Activated CD4-positive, alpha-beta T cell treated with anti-CD3 and anti-CD28 coated beads for 4 hours (primary cell): ENCODE data around the gene TSPAN3.
A peak's percentile ranks its signal among the peaks of the same experiment; 100 is the strongest.

ENCODE experiments used
- DNase-seq, 2 donors: peaks; one replicate each; pipeline ENCODE4 v3.0.0-alpha.2; 2020

Gene TSPAN3

DNA sequence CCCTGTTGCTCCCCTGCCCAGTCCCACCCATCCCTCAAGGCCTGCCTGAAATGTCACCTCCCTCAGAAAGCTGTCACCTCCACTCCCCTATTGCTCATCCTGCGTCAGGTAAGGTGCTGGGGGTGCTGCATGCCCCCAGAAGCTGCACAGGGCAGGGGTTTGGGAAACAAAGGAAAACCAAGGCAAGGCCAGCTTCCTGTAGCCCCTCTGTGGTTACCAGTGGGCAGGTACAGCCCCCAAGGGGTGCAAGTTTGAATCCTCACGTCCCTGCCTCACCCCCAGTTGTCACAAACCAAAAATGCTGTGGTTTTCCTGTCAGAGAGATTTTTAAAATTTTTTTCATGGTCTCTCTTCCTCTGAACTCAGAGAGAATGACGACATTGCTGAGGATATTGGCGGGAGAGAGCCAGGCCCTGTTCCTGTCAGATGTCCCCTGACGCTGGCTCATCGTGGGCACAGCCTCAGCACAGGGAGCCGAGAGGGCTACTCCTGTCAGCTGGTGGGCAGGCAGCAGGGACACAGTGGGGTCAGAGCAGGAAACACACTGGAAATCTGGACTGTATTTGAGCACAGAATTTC, 49.0 kb downstream of the TSPAN3 start:
- peak in 1 of 2 donors; percentile 21 for DNase-seq

- no peak for DNase-seq
These were observed 49.8 kb downstream of the TSPAN3 start for GRCh38 chr15:77021088-77021481.

DNA sequence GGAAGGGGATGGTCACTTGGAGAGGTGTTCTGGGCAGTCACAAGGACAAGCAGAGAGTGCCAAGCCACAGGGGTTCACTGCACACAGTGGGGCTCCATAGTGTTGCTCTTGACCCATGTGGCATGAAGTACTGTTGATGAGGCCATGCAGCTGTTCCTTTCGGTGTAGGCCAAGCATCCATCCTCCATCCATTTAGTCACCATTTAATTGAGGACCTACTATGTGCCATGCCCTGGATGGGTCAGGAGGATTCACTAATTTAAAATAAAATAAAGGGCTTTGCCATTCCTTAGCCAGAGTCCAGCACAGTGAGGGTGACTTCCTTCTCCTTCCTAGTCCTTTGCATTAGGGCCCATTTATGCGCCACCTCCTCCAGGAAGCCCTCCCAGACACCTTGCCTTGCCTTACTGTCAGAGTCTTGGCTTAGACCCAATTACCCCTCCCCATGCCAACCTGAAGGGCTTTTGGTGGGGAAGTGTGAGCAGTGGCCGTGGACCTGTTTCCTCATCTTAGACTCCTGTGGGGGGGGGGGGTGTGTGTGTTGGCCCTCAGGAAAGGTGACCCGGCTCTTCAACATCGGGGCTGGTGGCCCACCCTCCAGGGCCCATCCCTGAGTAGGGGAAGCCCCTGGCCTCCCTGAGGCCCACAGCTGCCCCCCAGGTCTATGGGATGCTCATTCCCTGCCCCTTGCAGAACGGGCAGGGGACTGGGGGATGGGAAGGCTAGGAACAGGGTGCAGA, 50.4 kb downstream of the TSPAN3 start:
- DNase-seq, result no peak

GRCh38 chr15:77019521-77020331, 51.2 kb downstream of the TSPAN3 start:
- DNase-seq, result peak; percentile 38 to 40

GRCh38 chr15:77018796-77019505, 52.0 kb downstream of the TSPAN3 start:
- no peak for DNase-seq

GRCh38 chr15:77017761-77018720, 52.9 kb downstream of the TSPAN3 start:
- DNase-seq, result no peak

DNA sequence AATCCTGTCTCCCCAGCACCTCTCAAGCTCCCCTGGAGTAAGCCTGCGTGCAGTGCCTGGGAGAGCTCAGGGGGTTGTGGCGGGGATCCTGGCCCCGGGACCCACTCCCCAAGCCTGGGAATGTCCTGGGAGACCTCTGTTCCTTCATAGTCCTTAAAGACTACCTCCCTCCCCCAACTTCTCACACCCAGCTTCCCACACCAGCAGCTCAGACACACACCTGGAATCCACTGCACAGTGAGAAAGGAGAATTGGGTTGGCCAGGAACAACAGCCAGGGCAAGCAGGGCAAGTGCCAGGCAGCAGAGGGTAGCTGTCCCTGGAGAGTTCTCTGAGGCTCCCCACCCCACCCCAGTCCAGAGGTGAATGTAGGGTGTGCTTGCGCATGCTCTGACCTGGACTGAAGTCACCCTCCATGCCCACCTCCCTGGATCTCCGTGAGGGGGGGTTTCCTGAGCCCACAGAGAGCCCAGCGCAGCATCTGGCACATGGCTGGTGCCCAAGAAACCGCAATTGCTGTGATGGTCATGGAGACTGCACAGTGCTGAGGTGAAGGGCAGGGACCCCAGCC, 53.7 kb downstream of the TSPAN3 start:
- no peak for DNase-seq

DNA sequence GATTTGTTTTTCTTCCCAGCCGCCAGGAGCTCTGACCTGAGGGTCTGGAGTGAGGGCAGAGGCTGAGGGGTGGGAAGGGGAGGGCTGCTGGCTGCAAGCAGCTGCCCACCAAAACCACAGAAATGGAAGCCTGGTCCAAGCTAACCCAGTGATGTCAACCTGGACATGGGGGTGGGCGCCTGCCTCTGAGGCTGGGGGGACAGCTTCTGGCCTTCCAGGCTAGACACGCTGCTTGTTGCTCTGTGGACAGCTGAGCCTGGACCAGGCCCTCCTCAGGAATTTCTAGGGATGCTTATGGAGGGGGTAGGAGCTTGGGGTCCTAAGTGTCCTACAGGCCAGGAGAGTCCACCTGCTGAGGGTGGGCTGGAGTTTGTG, 54.6 kb downstream of the TSPAN3 start:
- DNase-seq, result no peak

DNA sequence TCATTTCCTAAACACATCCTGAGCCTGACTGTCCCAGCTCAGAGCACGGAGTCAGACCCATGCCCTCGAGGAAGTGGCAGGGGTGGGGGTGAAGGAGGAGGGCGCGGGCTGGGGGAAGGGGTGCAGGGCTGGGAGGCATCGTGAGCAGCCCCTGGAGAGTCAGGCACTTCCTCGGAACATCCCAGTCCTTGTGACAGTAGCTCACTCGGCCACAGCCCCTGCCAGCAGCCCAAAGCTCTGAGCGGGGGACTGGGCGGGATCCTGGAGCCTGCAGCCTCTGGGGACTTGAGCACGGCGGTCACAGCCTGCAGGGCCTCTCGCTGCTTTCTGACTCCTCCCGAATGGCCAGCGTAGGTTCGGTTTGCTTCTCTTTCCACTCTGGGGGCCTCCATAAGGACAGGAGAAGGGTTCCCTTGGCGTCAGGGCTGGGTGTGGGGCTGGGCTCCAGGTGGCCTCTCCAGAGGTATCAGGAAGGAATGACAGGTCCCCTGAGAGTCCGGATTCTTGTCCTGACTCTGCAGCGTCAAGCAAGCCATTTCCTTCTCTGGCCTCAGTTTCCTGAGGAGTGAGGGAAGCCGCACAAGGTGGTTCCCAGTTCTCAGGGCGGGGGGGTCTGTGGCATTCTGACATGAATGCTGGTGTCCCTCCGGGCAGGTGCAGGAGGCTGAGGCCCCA, 55.1 kb downstream of the TSPAN3 start:
- no peak for DNase-seq

DNA sequence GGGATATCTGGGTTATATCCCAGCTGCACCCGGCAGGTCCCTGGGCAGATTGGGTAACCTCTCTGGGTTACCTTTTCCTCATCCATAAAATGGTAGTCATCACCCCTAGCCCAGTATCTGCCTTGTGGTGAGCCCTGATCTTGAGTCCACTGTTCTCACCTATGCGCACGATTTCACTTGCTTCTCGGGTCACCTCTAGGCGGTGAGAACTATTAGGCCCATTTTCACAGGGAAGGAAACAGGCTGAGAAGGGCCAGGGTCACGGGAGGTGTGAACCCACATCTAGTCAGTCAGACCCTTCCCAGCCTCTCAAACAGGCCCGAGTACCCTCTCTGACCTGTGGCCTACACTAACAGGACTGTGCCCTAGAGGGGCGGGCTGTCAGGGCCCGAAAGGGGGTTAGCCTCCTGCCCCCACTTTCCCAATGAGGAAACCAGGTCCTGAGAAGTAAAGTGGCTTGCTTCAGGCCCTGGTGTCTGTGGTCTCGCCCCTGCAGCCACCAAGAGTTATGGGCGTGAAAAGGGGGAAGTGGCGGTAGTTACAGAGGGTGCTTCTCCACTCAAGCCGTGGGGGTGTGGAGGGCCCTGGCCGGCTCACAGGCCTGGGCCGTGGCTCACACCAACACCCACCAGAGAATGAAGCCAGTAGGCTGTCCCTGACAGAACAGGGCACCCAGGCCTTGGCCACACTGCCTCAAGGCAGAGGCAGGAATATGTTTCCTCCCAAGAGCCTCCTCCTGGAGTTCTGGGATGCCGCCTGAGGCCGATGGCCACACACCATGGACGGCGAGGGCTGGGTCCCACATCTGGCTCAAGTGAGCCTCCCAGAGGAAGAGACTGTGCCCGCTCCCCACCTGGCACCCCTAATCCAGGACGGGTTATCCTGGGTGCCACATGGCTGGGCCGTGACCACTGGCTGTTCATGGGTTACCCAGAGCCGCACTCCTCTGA, 56.5 kb downstream of the TSPAN3 start:
- DNase-seq, result no peak

GRCh38 chr15:77013776-77014131, 57.2 kb downstream of the TSPAN3 start:
- DNase-seq, result peak; percentile 87 to 89

GRCh38 chr15:77012868-77013267, 58.0 kb downstream of the TSPAN3 start:
- peak; percentile 33 to 35 for DNase-seq

DNA sequence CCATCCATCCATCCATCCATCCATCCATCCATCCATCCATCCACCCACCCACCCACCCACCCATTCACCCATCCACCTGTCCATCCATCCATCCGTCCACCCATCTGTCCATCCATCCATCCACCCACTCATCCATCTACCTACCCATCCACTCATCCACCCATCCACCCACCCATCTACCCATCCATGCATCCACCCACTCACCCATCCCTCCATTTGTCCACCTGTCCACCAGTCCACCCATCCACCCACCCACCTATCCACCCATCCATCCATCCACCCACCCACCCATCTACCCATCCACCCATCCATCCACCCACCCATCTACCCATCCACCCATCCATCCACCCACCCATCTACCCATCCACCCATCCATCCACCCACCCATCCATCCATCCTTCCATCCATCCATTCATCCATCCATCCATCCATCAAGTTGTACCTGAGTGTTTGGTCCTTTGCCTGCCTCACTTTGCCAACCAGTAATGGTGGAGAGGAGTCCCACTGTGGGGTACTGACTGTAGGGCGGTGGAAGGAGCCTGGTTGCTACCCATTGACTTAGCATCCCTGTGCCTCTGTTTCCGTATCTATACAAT, 58.7 kb downstream of the TSPAN3 start:
- no peak for DNase-seq

- no peak for DNase-seq
These were observed 60.1 kb downstream of the TSPAN3 start for GRCh38 chr15:77010857-77011256.

GRCh38 chr15:77010312-77010686, 60.6 kb downstream of the TSPAN3 start:
- DNase-seq, result no peak

- DNase-seq, result no peak
These were observed 61.1 kb downstream of the TSPAN3 start for GRCh38 chr15:77009646-77010311.

DNA sequence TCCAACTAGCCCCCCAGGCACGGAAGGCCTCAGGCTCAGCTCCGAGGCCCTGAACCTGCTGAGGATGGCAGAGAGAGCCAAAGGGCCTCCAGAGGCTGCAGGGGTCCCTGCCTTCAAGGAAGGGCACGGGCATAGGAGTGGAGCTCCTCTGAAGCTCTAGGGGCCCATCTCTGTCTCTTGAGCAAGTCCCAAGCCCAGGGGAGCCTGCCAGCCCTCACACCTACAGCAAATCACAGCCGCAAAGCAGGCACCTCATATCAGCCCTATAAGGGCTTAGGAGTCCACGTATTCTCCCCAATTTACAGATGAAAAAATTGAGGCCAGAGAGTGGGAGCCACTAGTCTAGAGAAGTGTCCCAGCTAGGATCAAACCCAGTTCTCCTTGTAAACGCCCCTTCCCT, 61.7 kb downstream of the TSPAN3 start:
- DNase-seq, result no peak

GRCh38 chr15:77004189-77004588, 66.7 kb downstream of the TSPAN3 start:
- no peak for DNase-seq
